ENCODE results near the gene CSMD2. TPM values are rescaled to one million over a fixed set of nuclear protein-coding genes. Genes with fewer than 3 reads are reported as not detected.

CSMD2 gene
- polyA plus RNA-seq, 1 of the 3 experiments (the other 2 are of a cell fraction) = not detected

DNA sequence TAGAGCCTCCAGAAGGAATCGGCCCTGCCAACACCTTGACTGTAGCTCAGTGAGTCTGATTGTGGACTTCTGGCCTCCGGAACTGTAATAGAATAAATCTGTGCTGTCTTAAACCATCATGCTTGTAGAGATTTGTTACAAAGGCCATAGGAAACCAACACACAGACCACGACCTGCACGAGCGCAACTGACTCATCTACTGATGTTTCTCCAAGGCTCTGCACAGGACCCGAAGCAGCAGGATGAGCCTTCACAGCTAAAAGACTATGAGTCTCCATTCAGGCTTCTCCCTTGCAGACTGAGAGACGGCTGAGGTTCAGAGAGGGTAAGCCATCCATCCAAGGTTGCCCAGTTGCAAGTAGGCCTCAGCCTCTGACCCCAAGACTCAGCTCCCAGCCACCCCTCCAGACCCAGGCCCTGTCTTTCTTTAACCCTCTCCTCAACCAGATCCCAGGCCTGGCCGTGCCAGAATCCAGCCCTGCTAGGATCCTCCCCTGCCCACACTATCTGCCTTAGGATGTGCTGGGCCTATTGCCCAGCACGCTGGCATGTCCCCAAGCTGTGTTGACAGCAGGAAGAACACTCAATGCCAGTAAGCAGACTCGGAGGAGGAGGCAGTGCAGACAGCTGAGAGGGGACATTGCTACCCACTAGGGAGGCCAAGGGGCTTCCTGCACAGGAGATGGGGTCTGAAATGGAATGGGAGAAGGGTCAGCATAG, 192.2 kb downstream of the CSMD2 start:
- no peak overlapping the region for H3K4me2 ChIP-seq
- no peaks in the 10 kb centered on the region for H3K79me2 ChIP-seq (ENCODE audit: insufficient read depth)
- DNase-seq = no peak
- peaks cover 0 to 13% of the 10 kb centered on the region in 2 experiments; a peak in 1 of 4 replicates for H3K4me1 ChIP-seq (ENCODE audit: control insufficient read depth in 1 of 2, insufficient read depth in 2 of 2, low read depth in 1 of 2, low read length in 1 of 2)
- H2AFZ ChIP-seq (ENCODE audit: low read depth) = no peak overlapping the region
- no peaks in the 10 kb centered on the region for H4K20me1 ChIP-seq (ENCODE audit: insufficient read depth)
- H3K9me2 ChIP-seq = no peaks in the 10 kb centered on the region
- no peaks in the 10 kb centered on the region for H3K27me3 ChIP-seq (ENCODE audit: insufficient read depth)
- no peaks in the 10 kb centered on the region for H3K9me3 ChIP-seq
- H3F3A ChIP-seq (replicated peaks; ENCODE audit: insufficient read depth) = no peaks in the 10 kb centered on the region
- ChIA-PET CTCF (interaction anchor here (1.3 to 1.5 kb wide), 2 partner anchors 190 to 340 kb away, joined by 3 read pairs; no protein-coding TSS in a partner anchor), POLR2A (no interaction called here)
- no peaks in the 10 kb centered on the region for H3K36me3 ChIP-seq (replicated peaks in 1 of 2; ENCODE audit: control insufficient read depth in 1 of 2, insufficient read depth in 2 of 2, low read length in 1 of 2)
- H3K4me3 ChIP-seq (ENCODE audit: low read depth in 2 of 2, low read length in 1 of 2) = no peak overlapping the region
- WGBS (ENCODE audit: low lambda C conversion rate) = 28% methylated on average over 8 of the region's 10 CpGs
- TF ChIP-seq RAD21 (IDR thresholded peaks at IDR 0.05; ENCODE audit: low read length) (no peak), NRF1 (IDR thresholded peaks at IDR 0.05; ENCODE audit: low read depth, low read length) (no peak), MEF2A (IDR thresholded peaks at IDR 0.05; ENCODE audit: borderline replicate concordance, low read depth) (no peak), USF1 (IDR thresholded peaks at IDR 0.05; ENCODE audit: borderline replicate concordance, low read depth) (no peak), EP300 (IDR thresholded peaks at IDR 0.05; ENCODE audit: borderline replicate concordance in 1 of 2, low read depth in 1 of 2, low read length in 1 of 2) (no peak), FOSL2 (IDR thresholded peaks at IDR 0.05; ENCODE audit: borderline replicate concordance, low read depth) (no peak), FOXJ3 (CRISPR knock-in tag; IDR thresholded peaks at IDR 0.05) (no peak), CTCF (IDR thresholded peaks at IDR 0.05) (no peak), SMC3 (IDR thresholded peaks at IDR 0.05; ENCODE audit: low read depth, low read length) (no peak), TCF12 (IDR thresholded peaks at IDR 0.05) (no peak), CHD2 (IDR thresholded peaks at IDR 0.05; ENCODE audit: low read length, partially characterized antibody) (no peak), POLR2AphosphoS5 (IDR thresholded peaks at IDR 0.05; ENCODE audit: low read depth, low read length) (no peak), RXRA (IDR thresholded peaks at IDR 0.05; ENCODE audit: borderline replicate concordance, low read depth) (no peak)
- TF ChIP-seq, protein P1, sequence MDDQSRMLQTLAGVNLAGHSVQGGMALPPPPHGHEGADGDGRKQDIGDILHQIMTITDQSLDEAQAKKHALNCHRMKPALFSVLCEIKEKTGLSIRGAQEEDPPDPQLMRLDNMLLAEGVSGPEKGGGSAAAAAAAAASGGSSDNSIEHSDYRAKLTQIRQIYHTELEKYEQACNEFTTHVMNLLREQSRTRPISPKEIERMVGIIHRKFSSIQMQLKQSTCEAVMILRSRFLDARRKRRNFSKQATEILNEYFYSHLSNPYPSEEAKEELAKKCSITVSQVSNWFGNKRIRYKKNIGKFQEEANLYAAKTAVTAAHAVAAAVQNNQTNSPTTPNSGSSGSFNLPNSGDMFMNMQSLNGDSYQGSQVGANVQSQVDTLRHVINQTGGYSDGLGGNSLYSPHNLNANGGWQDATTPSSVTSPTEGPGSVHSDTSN (IDR thresholded peaks at IDR 0.05) = no peak
- TF ChIP-seq, protein P2, sequence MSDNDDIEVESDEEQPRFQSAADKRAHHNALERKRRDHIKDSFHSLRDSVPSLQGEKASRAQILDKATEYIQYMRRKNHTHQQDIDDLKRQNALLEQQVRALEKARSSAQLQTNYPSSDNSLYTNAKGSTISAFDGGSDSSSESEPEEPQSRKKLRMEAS (IDR thresholded peaks at IDR 0.05; ENCODE audit: low read depth) = no peak
- TF ChIP-seq, protein P3, sequence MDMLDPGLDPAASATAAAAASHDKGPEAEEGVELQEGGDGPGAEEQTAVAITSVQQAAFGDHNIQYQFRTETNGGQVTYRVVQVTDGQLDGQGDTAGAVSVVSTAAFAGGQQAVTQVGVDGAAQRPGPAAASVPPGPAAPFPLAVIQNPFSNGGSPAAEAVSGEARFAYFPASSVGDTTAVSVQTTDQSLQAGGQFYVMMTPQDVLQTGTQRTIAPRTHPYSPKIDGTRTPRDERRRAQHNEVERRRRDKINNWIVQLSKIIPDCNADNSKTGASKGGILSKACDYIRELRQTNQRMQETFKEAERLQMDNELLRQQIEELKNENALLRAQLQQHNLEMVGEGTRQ (IDR thresholded peaks at IDR 0.05; ENCODE audit: borderline replicate concordance, low read depth, low read length) = no peak
- TF ChIP-seq, protein P4, sequence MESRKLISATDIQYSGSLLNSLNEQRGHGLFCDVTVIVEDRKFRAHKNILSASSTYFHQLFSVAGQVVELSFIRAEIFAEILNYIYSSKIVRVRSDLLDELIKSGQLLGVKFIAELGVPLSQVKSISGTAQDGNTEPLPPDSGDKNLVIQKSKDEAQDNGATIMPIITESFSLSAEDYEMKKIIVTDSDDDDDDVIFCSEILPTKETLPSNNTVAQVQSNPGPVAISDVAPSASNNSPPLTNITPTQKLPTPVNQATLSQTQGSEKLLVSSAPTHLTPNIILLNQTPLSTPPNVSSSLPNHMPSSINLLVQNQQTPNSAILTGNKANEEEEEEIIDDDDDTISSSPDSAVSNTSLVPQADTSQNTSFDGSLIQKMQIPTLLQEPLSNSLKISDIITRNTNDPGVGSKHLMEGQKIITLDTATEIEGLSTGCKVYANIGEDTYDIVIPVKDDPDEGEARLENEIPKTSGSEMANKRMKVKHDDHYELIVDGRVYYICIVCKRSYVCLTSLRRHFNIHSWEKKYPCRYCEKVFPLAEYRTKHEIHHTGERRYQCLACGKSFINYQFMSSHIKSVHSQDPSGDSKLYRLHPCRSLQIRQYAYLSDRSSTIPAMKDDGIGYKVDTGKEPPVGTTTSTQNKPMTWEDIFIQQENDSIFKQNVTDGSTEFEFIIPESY (IDR thresholded peaks at IDR 0.05; ENCODE audit: borderline replicate concordance, low read depth) = no peak
- H3K9ac ChIP-seq = no peak overlapping the region
- H3K27ac ChIP-seq (ENCODE audit: low read depth in 2 of 2, low read length in 1 of 2) = no peak overlapping the region
